IMR-90 (cell line): ENCODE data around the gene CFAP43.

ENCODE experiments used
- CEBPB ChIP-seq: IDR thresholded peaks from 2 replicates; pipeline ENCODE4 v1.6.1; 2012; ENCODE audit warnings: low read depth, low read length, improper control_type of control experiment
- CTCF ChIP-seq: conservative IDR thresholded peaks from 2 replicates; pipeline ENCODE4 v1.5.1; 2012; ENCODE audit warnings: mild to moderate bottlenecking, low read depth, low read length, improper control_type of control experiment
- POLR2A ChIP-seq: IDR thresholded peaks from 2 replicates; pipeline ENCODE4 v1.6.1; 2012; ENCODE audit warnings: mild to moderate bottlenecking, low read depth, low read length
- RCOR1 ChIP-seq: IDR thresholded peaks from 2 replicates; pipeline ENCODE4 v1.6.1; 2012; ENCODE audit warnings: mild to moderate bottlenecking, low read length, improper control_type of control experiment; ENCODE audit not compliant: insufficient replicate concordance

GRCh38 chr10:104216631-104217030 lies 15.5 kb downstream of the CFAP43 start:
- TF ChIP-seq CTCF (no peak), CEBPB (no peak), POLR2A (no peak), RCOR1 (no peak)
